H1 (cell line): ENCODE data around the gene BBS7. TPM values are rescaled to one million over a fixed set of nuclear protein-coding genes. Genes with fewer than 3 reads are reported as not detected.

Experiments
- CBX5 ChIP-seq: fragments of 300-800, 300-1000 bp; sonication (generic); IDR thresholded peaks from 2 replicates; pipeline ENCODE4 v1.7.1; 2016; ENCODE audit warnings: antibody characterized with exemption, low read length, low read depth
- CREB1 ChIP-seq: IDR thresholded peaks from 2 replicates; pipeline ENCODE4 v1.6.1; 2012; ENCODE audit warnings: inconsistent platforms
- EZH2 ChIP-seq: fragments of 200-600 bp; sonication (generic); IDR thresholded peaks from 2 replicates; pipeline ENCODE4 v1.7.1; 2012; ENCODE audit warnings: low read depth, mild to moderate bottlenecking, moderate library complexity, low read length, inconsistent platforms; ENCODE audit not compliant: severe bottlenecking
- HDAC2 ChIP-seq, 2 experiments: fragments of 300-600 bp in 1 of 2; sonication (generic) in 1 of 2; IDR thresholded peaks; 2 replicates each; pipeline ENCODE4 v1.6.1; 2011 to 2012; ENCODE audit warnings: low read depth in 2 of 2, low read length in 2 of 2, mild to moderate bottlenecking in 2 of 2, moderate library complexity in 2 of 2, borderline replicate concordance in 1 of 2, inconsistent platforms in 1 of 2
- HDAC6 ChIP-seq: IDR thresholded peaks from one replicate; pipeline ENCODE4 v1.7.1; 2012; ENCODE audit warnings: low read depth, mild to moderate bottlenecking, inconsistent platforms, low read length, moderate library complexity
- JUN ChIP-seq: IDR thresholded peaks from 2 replicates; pipeline ENCODE4 v1.6.1; 2011; ENCODE audit warnings: low read depth, mild to moderate bottlenecking, improper control_type of control experiment, low read length
- KDM1A ChIP-seq: fragments of 200-600, 300-600 bp; sonication (generic); IDR thresholded peaks from 2 replicates; pipeline ENCODE4 v1.7.1; 2016; ENCODE audit warnings: mild to moderate bottlenecking, low read length, borderline replicate concordance
- MAFK ChIP-seq: IDR thresholded peaks from 2 replicates; pipeline ENCODE4 v1.6.1; 2012; ENCODE audit warnings: low read depth, mild to moderate bottlenecking, improper control_type of control experiment, low read length
- MAX ChIP-seq: IDR thresholded peaks from 2 replicates; pipeline ENCODE4 v1.6.1; 2012; ENCODE audit warnings: inconsistent platforms
- NANOG ChIP-seq: IDR thresholded peaks from 2 replicates; pipeline ENCODE4 v1.6.1; 2011; ENCODE audit warnings: low read length, low read depth, mild to moderate bottlenecking, inconsistent platforms; ENCODE audit not compliant: insufficient read depth, poor library complexity, severe bottlenecking
- NRF1 ChIP-seq: IDR thresholded peaks from 2 replicates; pipeline ENCODE4 v1.6.1; 2011; ENCODE audit warnings: mild to moderate bottlenecking, low read depth, low read length, improper control_type of control experiment
- POLR2A ChIP-seq, 2 experiments: IDR thresholded peaks; 1 replicate in 1 of 2; 2 replicates in 1 of 2; pipeline ENCODE4 v1.6.1; 2011; ENCODE audit warnings: low read depth in 2 of 2, low read length in 2 of 2, mild to moderate bottlenecking in 2 of 2; ENCODE audit errors: control extremely low read depth in 1 of 2
- POLR2AphosphoS5 ChIP-seq: IDR thresholded peaks from 2 replicates; pipeline ENCODE4 v1.6.1; 2011; ENCODE audit warnings: low read depth, low read length
- RFX5 ChIP-seq: IDR thresholded peaks from 2 replicates; pipeline ENCODE4 v1.6.1; 2011; ENCODE audit warnings: low read depth, low read length, improper control_type of control experiment, borderline replicate concordance
- SAP30 ChIP-seq: fragments of 300-600 bp; sonication (generic); IDR thresholded peaks from 2 replicates; pipeline ENCODE4 v1.7.1; 2012; ENCODE audit warnings: low read length, moderate library complexity, mild to moderate bottlenecking, inconsistent platforms; ENCODE audit not compliant: insufficient read depth, insufficient replicate concordance
- SP4 ChIP-seq: IDR thresholded peaks from 2 replicates; pipeline ENCODE4 v1.6.1; 2012; ENCODE audit warnings: low read length, inconsistent platforms
- SRF ChIP-seq: IDR thresholded peaks from 2 replicates; pipeline ENCODE4 v1.6.1; 2011; ENCODE audit warnings: mild to moderate bottlenecking, low read depth, low read length, moderate library complexity
- TAF7 ChIP-seq: optimal IDR thresholded peaks from 2 replicates; pipeline ENCODE3; 2011; ENCODE audit warnings: low read depth, mild to moderate bottlenecking, inconsistent platforms, low read length, moderate library complexity, borderline replicate concordance
- TBP ChIP-seq: IDR thresholded peaks from 2 replicates; pipeline ENCODE4 v1.6.1; 2011; ENCODE audit warnings: low read depth, low read length, improper control_type of control experiment
- polyA plus RNA-seq, 7 experiments: library from polyadenylated mRNA; depleted of rRNA in 3 of 7; stranded (reverse) in 5 of 7; unstranded in 2 of 7; fragments of >200 nt in 5 of 7; fragments of 200-250 nt in 2 of 7; gene quantifications; 1 replicate in 5 of 7; 2 replicates in 1 of 7; 4 replicates in 1 of 7; pipeline versions ENCODE4 v1.2.1 to v1.2.3, GENCODE V29; 2011 to 2013; ENCODE audit warnings: missing spikeins in 2 of 7, mixed read lengths in 2 of 7
- total RNA-seq: library from RNA; stranded (reverse); fragmentation: NEBNext Ultra II Directional; extraction: Animal tissue kit (Norgen Biotek cat#: 25700); gene quantifications from 2 replicates; pipeline ENCODE4 v1.2.1, GENCODE V29; 2021
- TF ChIP-seq, protein P1 (sequence below): IDR thresholded peaks from 2 replicates; pipeline ENCODE4 v1.6.1; 2012; ENCODE audit warnings: low read length, inconsistent platforms
- TF ChIP-seq, protein P2 (sequence below): IDR thresholded peaks from 2 replicates; pipeline ENCODE4 v1.6.1; 2012; ENCODE audit warnings: inconsistent platforms

Gene BBS7
- total and polyA plus RNA-seq, 2 of the 8 experiments (the other 6 are each of a cell fraction or from before 2014, with no cell fraction given), result 16.6 to 21.5 TPM

GRCh38 chr4:121869841-121870822, at the start of gene BBS7 (continued):
- TF ChIP-seq EZH2 (no peak), MAX (peak; percentile 62; the same call in 1 of the 2 replicates), CREB1 (peak; percentile 95), CBX5 (no peak), SP4 (peak; percentile 59; the same call in 1 of the 2 replicates), NANOG (no peak), POLR2AphosphoS5 (peak; percentile 86), POLR2A (IDR thresholded peaks at IDR 0.05; ENCODE audit: control extremely low read depth in 1 of 2, low read depth in 2 of 2, low read length in 2 of 2) (peak; percentile 83 to 91), HDAC2 (IDR thresholded peaks at IDR 0.05; ENCODE audit: borderline replicate concordance in 1 of 2, low read depth in 2 of 2, low read length in 2 of 2) (peak in 1 of 2 experiments; percentile 31; a peak in 1 of 4 replicates), SRF (0 out of 2 replicates have a peak, but pooled peaks have one; percentile 18), JUN (no peak), KDM1A (no peak), MAFK (no peak), TAF7 (peak; percentile 82), NRF1 (no peak), TBP (peak; percentile 81), RFX5 (no peak), SAP30 (no peak), HDAC6 (no peak)
- TF ChIP-seq, protein P1, sequence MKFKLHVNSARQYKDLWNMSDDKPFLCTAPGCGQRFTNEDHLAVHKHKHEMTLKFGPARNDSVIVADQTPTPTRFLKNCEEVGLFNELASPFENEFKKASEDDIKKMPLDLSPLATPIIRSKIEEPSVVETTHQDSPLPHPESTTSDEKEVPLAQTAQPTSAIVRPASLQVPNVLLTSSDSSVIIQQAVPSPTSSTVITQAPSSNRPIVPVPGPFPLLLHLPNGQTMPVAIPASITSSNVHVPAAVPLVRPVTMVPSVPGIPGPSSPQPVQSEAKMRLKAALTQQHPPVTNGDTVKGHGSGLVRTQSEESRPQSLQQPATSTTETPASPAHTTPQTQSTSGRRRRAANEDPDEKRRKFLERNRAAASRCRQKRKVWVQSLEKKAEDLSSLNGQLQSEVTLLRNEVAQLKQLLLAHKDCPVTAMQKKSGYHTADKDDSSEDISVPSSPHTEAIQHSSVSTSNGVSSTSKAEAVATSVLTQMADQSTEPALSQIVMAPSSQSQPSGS, result no peak
- TF ChIP-seq, protein P2, sequence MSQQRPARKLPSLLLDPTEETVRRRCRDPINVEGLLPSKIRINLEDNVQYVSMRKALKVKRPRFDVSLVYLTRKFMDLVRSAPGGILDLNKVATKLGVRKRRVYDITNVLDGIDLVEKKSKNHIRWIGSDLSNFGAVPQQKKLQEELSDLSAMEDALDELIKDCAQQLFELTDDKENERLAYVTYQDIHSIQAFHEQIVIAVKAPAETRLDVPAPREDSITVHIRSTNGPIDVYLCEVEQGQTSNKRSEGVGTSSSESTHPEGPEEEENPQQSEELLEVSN, result no peak
